Measurements from ENCODE around the gene OST4.

- no peak for TF ChIP-seq CTCF (IDR thresholded peaks at IDR 0.05)
- TF ChIP-seq POLR2A (IDR thresholded peaks at IDR 0.05) = no peak
These were observed 14.3 kb downstream of the OST4 start for GRCh38 chr2:27057184-27057583.
